H1 (cell line): ENCODE data around the gene SELPLG. TPM values are rescaled to one million over a fixed set of nuclear protein-coding genes. Genes with fewer than 3 reads are reported as not detected.

Source experiments
- ATF2 ChIP-seq: IDR thresholded peaks from 2 replicates; pipeline ENCODE4 v1.6.1; 2012; ENCODE audit warnings: low read length, inconsistent platforms
- CBX8 ChIP-seq: fragments of 300-800, 300-1000 bp; sonication (generic); IDR thresholded peaks from 2 replicates; pipeline ENCODE4 v1.7.1; 2016; ENCODE audit warnings: low read depth, low read length, borderline replicate concordance
- CHD2 ChIP-seq: IDR thresholded peaks from 2 replicates; pipeline ENCODE4 v1.6.1; 2012; ENCODE audit warnings: low read length, improper control_type of control experiment
- CHD7 ChIP-seq: fragments of 300-600 bp; sonication (generic); IDR thresholded peaks from 2 replicates; pipeline ENCODE4 v1.7.1; 2012; ENCODE audit warnings: low read length, moderate library complexity, mild to moderate bottlenecking, inconsistent platforms; ENCODE audit not compliant: insufficient replicate concordance
- EP300 ChIP-seq, 2 experiments: IDR thresholded peaks; 1 replicate in 1 of 2; 2 replicates in 1 of 2; pipeline ENCODE4 v1.6.1; 2011 to 2012; ENCODE audit warnings: low read depth in 2 of 2, low read length in 2 of 2, mild to moderate bottlenecking in 2 of 2, borderline replicate concordance in 1 of 2, inconsistent platforms in 1 of 2, moderate library complexity in 1 of 2
- HDAC2 ChIP-seq, 2 experiments: fragments of 300-600 bp in 1 of 2; sonication (generic) in 1 of 2; IDR thresholded peaks; 2 replicates each; pipeline ENCODE4 v1.6.1; 2011 to 2012; ENCODE audit warnings: low read depth in 2 of 2, low read length in 2 of 2, mild to moderate bottlenecking in 2 of 2, moderate library complexity in 2 of 2, borderline replicate concordance in 1 of 2, inconsistent platforms in 1 of 2
- JUN ChIP-seq: IDR thresholded peaks from 2 replicates; pipeline ENCODE4 v1.6.1; 2011; ENCODE audit warnings: low read depth, mild to moderate bottlenecking, improper control_type of control experiment, low read length
- POLR2A ChIP-seq, 2 experiments: IDR thresholded peaks; 1 replicate in 1 of 2; 2 replicates in 1 of 2; pipeline ENCODE4 v1.6.1; 2011; ENCODE audit warnings: low read depth in 2 of 2, low read length in 2 of 2, mild to moderate bottlenecking in 2 of 2; ENCODE audit errors: control extremely low read depth in 1 of 2
- SIX5 ChIP-seq: IDR thresholded peaks from 2 replicates; pipeline ENCODE4 v1.6.1; 2011; ENCODE audit warnings: mild to moderate bottlenecking, low read depth, low read length
- TCF12 ChIP-seq: IDR thresholded peaks from 2 replicates; pipeline ENCODE4 v1.6.1; 2011; ENCODE audit warnings: low read depth, mild to moderate bottlenecking, low read length
- polyA plus RNA-seq, 7 experiments: library from polyadenylated mRNA; depleted of rRNA in 3 of 7; stranded (reverse) in 5 of 7; unstranded in 2 of 7; fragments of >200 nt in 5 of 7; fragments of 200-250 nt in 2 of 7; gene quantifications; 1 replicate in 5 of 7; 2 replicates in 1 of 7; 4 replicates in 1 of 7; pipeline versions ENCODE4 v1.2.1 to v1.2.3, GENCODE V29; 2011 to 2013; ENCODE audit warnings: missing spikeins in 2 of 7, mixed read lengths in 2 of 7
- total RNA-seq: library from RNA; stranded (reverse); fragmentation: NEBNext Ultra II Directional; extraction: Animal tissue kit (Norgen Biotek cat#: 25700); gene quantifications from 2 replicates; pipeline ENCODE4 v1.2.1, GENCODE V29; 2021

The SELPLG gene
- total and polyA plus RNA-seq, 2 of the 8 experiments (the other 6 are each of a cell fraction or from before 2014, with no cell fraction given), result 0.18 TPM; not detected in 1

GRCh38 chr12:108577458-108577857 is 56.2 kb downstream of the SELPLG start (continued):
- TF ChIP-seq CHD7 (no peak), ATF2 (no peak), TCF12 (no peak), CHD2 (no peak), POLR2A (IDR thresholded peaks at IDR 0.05; ENCODE audit: control extremely low read depth in 1 of 2, low read depth in 2 of 2, low read length in 2 of 2) (no peak), HDAC2 (IDR thresholded peaks at IDR 0.05; ENCODE audit: borderline replicate concordance in 1 of 2, low read depth in 2 of 2, low read length in 2 of 2) (no peak), JUN (no peak), EP300 (IDR thresholded peaks at IDR 0.05; ENCODE audit: borderline replicate concordance in 1 of 2, low read depth in 2 of 2, low read length in 2 of 2) (no peak), SIX5 (no peak), CBX8 (no peak)
